ENCODE results near the gene TSPAN16.

Gene TSPAN16

GRCh38 chr19:11295665-11296245 is at the start of gene TSPAN16:
Gene TSPAN16 (plus strand): TSS chr19:11296160. CDS start chr19:11296298, 138 bp downstream.
- no peak for TF ChIP-seq CTCF (IDR thresholded peaks at IDR 0.05)

GRCh38 chr19:11246941-11247340 is 49.0 kb upstream of the TSPAN16 start:
- TF ChIP-seq CTCF (IDR thresholded peaks at IDR 0.05): no peak

- no peak for TF ChIP-seq CTCF (IDR thresholded peaks at IDR 0.05)
Measured at GRCh38 chr19:11247391-11247790, 48.6 kb upstream of the TSPAN16 start.

GRCh38 chr19:11247934-11248333 is 48.0 kb upstream of the TSPAN16 start:
- no peak for TF ChIP-seq CTCF (IDR thresholded peaks at IDR 0.05)

- no peak for TF ChIP-seq CTCF (IDR thresholded peaks at IDR 0.05)
Measured at GRCh38 chr19:11248852-11249251, 47.1 kb upstream of the TSPAN16 start.

GRCh38 chr19:11251217-11251616 is 44.7 kb upstream of the TSPAN16 start:
- TF ChIP-seq CTCF (IDR thresholded peaks at IDR 0.05): no peak

GRCh38 chr19:11251650-11252314 is 44.2 kb upstream of the TSPAN16 start:
- TF ChIP-seq CTCF (IDR thresholded peaks at IDR 0.05): no peak

Measured in LNCAP (cell line).